Panc1 (cell line): ENCODE measurements around the gene OR4E2.

Source experiments
- POLR2AphosphoS5 ChIP-seq: IDR thresholded peaks from 2 replicates; pipeline ENCODE4 v1.6.1; 2012; ENCODE audit warnings: mild to moderate bottlenecking, low read depth, low read length, moderate library complexity
- TF ChIP-seq, protein P1 (sequence below): fragments of 450-650 bp; IDR thresholded peaks from 2 replicates; pipeline ENCODE4 v1.5.1; 2017; ENCODE audit warnings: mild to moderate bottlenecking

GRCh38 chr14:21653331-21653885, at the start of gene OR4E2:
- TF ChIP-seq, protein P1, sequence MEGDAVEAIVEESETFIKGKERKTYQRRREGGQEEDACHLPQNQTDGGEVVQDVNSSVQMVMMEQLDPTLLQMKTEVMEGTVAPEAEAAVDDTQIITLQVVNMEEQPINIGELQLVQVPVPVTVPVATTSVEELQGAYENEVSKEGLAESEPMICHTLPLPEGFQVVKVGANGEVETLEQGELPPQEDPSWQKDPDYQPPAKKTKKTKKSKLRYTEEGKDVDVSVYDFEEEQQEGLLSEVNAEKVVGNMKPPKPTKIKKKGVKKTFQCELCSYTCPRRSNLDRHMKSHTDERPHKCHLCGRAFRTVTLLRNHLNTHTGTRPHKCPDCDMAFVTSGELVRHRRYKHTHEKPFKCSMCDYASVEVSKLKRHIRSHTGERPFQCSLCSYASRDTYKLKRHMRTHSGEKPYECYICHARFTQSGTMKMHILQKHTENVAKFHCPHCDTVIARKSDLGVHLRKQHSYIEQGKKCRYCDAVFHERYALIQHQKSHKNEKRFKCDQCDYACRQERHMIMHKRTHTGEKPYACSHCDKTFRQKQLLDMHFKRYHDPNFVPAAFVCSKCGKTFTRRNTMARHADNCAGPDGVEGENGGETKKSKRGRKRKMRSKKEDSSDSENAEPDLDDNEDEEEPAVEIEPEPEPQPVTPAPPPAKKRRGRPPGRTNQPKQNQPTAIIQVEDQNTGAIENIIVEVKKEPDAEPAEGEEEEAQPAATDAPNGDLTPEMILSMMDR, result no peak
- no peak for TF ChIP-seq POLR2AphosphoS5
